HG03066 (cell line): Measurements from ENCODE around the gene DENND11.
A peak's percentile ranks its signal among the peaks of the same experiment; 100 is the strongest.

Experiments
- ATAC-seq: cut with Tn5 transposase; IDR thresholded peaks from one replicate; pipeline ENCODE4 v1.9.1; 2021; ENCODE audit warnings: low read depth; ENCODE audit not compliant: unreplicated experiment

DENND11 gene, protein sequence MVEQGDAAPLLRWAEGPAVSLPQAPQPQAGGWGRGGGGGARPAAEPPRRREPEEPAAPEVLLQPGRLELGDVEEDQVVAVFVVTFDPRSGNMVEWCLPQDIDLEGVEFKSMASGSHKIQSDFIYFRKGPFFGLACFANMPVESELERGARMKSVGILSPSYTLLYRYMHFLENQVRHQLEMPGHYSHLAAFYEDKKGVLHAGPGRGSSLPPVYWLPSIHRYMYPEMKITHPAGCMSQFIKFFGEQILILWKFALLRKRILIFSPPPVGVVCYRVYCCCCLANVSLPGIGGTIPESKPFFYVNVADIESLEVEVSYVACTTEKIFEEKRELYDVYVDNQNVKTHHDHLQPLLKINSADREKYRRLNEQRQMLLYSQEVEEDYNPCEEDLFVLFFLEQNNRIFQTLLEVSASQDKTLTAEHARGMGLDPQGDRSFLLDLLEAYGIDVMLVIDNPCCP

DNA sequence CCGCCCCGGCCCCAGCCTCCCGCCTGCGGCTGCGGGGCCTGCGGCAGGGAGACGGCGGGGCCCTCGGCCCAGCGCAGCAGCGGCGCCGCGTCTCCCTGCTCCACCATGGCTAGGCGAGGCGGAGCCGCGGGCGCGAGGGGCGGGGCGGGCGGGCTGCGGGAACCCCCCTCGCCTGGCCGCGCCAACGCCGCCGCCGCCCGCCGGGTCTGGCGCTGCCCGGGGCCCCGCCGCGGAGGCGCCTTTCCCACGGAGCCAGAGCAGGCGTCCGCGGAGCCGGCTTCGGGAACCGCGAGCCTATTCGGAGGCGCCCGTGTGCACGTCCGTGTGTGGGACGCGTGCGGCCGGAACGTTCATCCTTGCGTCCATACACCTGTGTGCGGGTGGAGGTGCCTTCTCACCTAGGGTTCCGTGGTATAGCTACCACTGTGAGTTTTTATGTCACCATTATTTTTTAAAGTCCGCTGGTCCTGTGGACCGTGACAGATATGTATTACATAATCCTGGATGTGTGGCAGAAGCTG, at the start of gene DENND11:
DENND11 (minus strand) TSS at position 120 of the 521 bp plus-strand sequence; CDS start at position 107, 13 bp downstream.
- ATAC-seq, result peak; percentile 70

DNA sequence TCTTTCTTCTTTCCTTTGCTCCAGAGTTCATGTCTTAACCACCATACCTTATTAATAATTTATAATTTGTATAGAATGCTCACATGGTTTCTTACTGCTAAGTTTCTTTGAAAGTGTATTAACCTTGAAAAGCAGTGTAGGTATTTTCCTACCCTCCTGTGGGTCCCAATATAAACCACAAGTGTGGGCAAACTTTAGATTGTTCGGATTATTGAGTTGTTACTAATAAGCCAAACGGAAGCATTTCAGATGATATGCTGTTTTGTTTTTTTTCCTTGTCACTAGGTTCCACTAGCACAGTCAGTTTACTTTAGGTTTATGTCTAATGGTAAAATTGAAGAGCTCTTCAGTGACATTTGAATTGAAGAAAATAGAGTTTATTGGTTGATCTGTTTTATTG, 46.4 kb upstream of the DENND11 start:
- ATAC-seq, result no peak

DNA sequence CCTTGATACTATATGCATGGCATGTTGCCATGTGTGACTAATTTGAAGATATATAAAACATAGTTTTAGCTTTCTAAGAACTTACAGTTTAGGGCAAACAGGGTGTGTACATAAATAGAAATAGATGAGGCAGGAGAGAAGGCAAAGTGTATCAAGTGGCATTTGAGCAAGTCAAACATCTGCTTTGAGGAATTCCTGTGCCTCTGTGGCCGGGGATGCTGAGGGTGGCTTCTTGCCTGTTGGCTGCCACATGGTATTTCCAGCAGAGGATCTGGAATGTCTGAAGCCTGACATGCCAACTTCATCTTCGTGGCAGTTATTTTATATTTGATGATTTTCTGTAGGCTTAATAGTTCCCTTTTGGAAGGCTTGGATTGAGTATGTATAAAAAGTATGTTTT, 42.2 kb upstream of the DENND11 start:
- ATAC-seq, result no peak

DNA sequence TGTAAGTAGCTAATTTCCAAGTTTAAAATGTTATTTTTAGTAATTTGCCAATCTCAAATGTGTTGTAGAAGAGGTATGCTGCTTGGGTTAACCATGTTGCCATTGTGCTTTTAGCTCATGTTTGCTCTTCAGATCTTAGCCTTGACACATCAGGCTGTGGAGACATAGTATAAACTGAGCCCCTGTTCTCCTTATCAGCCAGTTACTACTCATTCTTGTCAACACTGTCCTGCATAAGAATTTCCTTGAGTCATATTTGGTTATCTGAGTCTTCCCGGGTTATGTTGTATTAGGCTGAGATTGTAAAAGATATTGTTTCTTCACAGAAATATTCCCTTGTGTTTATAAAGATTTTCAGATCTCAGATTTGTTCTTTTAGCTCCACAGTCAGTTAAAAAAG, 40.3 kb upstream of the DENND11 start:
- no peak for ATAC-seq

DNA sequence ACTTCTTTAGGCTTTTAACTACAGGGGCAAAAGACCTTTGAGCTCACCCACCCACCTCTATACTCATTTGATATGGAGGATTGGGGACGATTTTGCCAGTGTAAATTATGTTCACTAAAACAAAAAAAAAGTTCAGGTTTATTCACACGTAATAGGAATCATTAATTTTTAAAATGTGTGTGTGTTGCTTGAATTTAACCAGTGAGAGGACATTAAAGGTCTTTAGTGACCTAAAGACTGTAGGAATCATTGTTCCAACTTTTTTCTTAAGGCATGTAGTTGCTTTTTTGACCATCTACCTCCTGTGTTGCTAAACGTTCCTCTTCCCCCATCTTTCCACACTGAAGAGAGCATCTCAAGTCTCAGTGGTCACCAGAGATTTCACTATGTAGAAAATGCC, 37.3 kb upstream of the DENND11 start:
- ATAC-seq, result no peak

DNA sequence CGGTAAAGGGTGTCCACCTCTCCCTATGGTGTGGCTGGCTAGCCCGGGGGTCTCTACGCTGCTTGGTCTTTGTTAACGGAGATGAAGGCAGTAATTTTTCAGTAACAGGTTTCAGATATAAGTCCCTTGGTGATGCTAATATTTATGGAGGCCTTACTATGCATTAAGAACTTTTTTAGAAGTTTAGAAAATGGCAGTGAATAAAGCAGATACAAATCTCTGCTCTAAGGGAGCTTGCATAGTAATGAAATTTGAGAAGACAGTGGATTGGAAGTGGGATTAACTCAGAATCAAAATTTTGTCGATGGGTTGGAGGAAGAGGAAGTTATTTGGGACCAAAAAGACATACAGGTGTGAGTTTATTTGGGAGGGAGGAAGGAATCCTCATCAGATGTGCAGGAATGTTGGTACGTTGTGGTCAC, 36.6 kb upstream of the DENND11 start:
- peak; percentile 45 for ATAC-seq

DNA sequence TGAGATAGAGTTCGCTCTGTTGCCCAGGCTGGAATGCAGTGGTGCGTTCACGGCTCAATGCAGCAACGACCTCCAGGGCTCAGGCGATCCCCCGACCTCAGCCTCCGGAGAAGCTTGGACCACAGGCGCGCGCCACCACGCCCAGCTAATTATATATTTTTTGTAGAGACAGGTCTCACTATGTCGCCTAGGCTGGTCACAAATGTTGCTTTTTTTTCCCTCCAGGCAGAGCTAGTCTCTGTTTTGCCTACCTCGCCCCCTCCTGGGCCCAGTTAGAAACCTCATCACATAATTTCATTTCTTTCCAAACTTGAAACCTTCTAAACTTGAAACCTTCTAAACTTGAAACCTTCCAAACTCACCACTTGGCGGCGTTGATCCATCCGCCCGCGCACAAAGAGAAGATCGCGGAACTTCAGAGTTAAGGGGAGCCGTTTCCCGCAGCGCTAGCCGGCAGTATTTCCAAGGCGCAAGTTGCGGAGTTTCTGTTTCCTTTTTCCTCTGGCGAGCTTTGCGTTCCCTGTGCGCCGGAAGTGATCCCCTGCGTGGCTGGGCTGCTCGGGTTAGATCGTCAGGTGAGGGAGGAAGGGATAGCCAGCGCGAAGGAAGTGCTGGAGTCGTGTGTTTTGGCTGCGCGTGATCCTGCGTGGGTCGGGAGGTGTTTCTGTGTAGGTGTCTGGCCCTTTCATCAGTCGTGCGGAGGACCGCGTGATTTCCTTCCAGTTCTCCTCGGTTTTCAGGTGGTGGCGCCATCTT, 36.0 kb upstream of the DENND11 start, which contains the start of gene SSBP1:
SSBP1 (plus strand) TSS at position 523 of the 756 bp plus-strand sequence. CDS start 809 bp downstream, outside the sequence.
- ATAC-seq, result peak; percentile 92

DNA sequence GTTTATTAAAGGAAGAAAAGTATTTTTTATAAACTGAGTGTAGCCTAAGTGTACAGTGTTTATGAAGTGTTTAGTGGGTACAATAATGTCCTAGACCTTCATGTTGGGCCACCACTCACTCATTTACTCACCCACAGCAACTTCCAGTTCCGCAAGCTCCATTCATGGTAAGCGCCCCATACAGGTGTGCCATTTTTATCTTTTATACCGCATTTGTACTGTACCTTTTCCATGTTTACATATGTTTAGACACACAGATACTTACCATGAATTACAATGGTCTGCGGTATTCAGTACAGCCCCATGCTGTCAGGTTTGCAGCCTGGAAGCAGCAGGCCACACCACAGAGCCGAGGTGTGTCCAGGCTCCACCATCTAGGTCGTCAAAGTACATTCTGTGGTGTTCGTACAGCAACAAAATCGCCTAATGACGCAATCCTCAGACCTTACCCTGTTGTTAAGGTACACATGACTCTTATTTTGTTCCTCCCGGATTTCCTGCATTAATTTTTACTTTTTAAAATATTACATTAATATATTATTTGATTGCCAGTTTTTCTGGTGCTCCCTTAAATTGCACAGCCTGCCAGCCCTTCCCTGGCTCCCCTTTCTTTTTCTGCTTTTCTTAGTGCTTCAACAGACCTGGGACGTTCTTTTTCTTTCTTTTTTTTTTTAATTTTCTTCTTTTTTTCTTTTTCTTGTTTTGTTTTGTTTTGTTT, 35.3 kb upstream of the DENND11 start:
- no peak for ATAC-seq

DNA sequence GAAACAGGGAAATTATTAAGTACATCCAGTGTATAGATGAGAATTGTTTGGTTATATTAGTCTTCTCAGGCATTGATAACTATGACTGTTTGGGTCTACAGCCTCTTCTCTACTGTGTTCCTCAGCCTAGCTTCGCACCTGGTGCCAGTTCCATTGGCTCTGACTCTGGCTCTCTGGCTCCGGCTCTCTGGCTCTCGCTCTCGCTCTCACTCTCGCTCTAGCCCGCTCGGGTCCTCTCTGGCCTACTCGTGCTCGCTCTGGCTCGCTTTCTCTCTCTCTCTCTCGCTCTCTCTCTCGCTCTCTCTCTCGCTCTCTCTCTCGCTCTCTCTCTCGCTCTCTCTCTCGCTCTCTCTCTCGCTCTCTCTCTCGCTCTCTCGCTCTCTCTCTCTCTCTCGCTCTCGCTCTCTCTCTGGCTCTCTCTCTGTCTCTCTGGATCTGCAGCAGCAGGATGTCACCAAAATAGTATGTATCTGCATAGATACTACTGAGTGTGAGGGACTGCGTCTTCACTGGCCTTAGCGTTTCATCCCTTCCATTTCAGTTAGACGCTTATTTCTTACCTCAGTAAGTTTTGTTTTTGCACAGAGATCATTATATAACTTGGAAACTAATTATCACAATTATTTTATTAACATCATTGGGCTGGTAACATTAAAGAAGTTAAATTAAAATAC, 29.6 kb upstream of the DENND11 start:
- ATAC-seq, result no peak

DNA sequence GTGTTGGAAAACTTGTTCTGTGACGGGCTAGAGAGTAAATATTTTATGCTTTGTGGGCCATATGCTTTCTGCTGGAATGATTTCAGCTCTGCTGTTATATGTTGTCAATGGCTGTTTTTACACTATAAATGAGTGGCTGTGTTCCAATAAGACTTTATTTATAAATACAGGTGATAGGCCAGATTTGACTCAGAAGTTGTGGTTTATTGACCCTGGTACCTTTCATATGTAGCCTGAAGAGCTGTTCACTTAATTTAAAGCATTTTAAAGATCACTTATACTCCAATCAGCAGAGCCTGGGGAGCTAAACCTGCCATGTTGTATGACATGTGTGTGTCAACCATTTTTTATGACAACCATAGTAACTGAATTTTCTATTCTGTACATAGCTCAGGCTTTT, 27.1 kb upstream of the DENND11 start:
- ATAC-seq, result no peak

DNA sequence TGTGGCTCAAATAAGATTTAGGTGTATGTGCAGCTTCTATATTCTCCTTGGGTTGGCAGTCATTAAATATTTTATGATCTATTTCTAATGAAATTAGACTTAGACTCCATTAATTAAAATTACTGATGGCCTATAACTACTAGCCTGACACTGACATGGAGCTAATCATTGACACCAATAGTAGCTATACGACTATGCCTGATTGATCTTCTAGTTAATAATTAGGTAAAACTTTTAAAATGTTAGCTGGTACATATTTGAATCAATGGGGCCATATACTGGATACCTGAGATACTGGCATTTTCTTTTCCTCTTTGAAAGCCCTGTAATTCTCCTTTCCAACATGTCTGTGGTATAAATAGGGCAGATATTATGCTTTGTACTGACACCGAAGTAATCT, 20.6 kb upstream of the DENND11 start:
- ATAC-seq, result no peak

DNA sequence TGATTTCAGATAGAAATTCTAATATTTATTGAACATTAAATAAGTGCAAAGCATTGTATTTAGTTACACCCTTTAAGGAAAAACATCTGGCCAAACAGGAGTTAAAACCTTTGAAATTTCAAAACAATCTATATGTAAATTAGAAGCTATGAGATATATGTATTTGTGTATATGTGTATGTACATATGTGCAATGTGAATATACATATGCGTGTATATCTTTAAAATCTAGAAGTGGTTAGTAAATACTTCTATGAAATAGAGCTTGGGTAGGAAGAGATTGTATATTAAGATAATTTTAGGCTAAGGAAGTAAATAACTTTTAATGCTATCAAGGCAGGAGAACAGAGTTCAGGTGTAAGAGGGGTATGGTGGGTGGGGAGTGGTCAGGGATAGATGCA, 15.5 kb upstream of the DENND11 start:
- no peak for ATAC-seq

DNA sequence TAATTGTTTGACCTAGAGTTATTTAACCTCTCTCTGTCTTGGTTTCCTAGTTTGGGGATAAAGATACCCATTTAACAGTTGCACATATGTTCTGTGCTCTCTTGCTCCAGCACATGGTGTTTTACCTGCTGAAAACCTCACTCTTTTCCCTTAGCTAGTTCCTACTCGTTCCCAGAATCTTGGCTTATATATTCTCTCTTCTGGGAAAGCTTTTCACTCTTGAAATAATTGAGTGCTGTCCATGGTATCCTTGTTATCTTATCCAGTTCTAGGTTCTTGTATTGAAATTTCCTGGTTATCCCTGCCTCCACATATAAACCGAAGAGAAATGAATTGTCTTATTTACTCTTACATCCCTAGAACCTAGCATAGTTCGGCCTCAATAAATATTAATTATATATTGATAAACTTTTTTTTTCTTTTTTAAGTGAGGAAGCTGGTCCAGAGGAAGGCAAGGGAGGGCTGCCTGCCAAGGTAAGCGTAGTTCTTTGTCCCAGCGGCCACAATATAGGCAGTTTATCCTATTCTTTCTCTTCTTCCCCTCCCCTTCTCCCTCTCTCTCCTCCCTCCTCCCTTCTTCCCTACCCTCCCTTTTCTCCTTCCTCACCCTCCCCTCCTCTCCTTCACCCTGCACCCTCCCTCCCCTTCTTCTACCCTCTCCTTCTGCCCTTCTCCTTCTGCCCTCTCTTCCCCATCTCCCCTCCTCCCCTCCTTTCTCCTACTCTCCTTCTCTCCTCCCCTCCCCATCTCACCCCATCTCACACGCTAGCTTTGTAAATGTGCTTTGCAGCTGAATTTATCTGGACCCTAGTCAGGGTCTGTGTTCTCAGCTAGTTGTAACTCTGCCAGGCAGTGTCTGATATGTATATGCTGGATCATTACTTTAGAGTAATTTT, 14.1 kb upstream of the DENND11 start:
- ATAC-seq, result no peak

DNA sequence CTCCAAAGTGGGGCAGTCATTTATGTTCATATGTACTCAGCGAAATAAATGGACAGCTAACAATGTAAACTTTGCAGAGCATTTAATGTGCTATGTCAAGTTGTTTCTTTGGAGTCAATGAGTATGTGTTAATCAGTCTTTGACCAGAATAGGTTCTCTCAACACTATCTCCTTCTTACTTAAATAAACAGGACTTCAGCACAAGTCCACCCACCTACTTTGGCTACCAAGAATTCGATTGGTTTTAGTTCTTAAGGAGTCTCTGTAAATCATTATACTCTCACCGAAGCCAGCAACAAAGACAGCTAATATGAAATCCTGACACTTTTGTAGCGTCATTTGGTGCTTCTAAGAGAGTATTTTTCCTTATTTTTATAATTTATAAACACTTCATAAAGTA, 13.1 kb upstream of the DENND11 start:
- ATAC-seq, result no peak

DNA sequence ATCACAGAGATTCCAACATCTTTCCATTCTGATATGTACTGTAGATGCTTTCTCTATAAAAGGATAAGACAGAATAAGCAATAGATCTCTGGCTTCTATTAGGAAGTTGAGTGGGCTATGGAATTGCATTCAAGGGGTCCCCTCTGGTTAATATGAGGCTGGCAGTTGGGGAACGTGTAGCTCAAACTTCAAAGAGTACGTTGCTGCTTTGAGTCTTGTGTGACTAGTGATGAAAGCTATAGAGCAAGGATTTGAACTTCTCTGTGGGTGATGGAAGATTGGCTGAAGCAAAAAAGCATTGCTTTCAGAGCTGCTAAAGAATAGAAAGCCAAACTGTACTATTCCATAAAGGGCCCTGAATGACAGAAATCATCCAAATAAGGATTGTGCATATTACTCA, 12.6 kb upstream of the DENND11 start:
- ATAC-seq, result no peak

DNA sequence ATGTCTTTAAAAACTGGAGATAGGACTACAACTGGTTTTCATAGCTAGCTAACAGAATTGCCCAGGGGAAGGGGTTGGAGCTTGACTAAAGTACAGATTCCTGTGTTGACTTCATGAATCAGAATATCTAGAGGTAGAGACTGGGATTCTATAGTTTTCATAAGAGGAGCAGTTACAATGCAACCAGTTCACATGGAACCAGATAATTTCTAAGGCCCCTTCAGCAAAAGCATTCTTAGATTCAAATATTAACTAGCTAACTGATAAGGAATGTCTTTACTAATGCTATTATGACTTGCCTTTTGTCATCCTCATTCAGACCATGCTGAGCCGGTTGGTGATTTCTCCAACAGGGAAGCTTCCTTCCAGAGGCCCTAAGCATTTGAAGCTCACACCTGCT, 11.9 kb upstream of the DENND11 start:
- ATAC-seq, result no peak

DNA sequence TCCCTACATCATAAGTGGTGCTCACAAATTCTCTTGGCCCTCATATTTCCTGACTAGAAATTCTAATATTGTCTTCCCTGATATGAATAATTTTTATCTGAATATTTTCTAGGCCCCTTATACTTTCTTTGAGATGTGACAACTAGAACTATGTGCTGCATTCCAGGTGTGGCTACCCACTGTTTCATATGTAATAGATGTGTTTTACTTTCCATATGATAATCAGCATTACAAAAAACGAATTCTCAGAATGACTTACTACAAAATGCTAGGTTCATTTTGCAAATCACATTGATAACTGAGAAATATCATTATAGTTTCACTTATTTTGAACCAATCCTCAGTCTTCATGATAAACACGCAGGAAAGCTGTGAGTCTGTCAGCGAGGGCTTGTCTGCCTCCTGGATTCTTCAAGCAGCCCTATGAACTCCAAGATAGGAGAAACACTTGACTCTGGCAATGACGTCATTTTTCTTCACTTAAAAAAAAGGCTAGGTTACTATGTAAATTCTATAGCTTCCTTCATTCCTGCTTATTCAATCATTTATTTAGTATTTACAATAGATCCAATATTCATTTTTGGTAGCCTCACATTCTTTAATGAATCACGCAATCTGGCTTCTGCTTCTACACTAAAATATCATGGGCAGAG, 10.8 kb upstream of the DENND11 start:
- ATAC-seq, result no peak

DNA sequence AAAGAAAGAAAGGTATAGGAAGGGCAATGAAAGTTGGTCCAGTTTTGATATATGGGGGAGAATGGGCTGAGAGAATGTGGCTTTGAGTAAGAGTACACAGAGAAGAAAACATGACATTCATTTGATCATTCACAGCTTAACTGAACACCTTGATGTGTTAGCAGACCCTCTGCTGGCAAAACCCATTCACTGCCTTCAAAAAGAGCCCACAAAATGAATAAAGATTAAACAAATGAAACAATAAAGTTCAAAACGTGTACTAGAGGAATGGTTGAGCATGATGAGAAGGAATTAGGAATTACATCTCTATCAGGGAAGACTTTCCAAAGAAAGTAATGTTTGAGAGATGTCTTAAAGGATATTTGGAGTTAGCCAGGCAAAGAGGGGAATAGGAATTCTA, 8.3 kb upstream of the DENND11 start:
- no peak for ATAC-seq

DNA sequence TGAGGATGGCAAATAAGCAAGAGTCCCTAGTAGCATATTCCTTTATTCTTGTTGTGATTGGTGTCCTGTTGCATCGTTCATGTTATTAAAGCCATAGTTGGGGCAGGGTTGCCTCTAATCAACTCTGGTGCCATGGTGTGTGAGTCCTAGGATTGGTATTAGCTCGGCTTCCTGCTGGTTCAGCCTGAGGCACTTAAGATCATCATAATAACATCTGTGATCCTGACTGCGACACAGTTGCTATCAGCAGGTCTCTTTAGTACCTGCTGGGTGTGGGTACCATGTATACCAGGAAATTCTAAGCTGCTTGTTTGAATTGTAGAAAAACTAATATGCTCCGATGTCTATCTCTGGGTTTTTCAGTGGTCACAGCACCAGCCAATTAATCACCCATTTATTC, 7.8 kb upstream of the DENND11 start:
- ATAC-seq, result no peak
